ENCODE data around the gene ASIC4. TPM values are rescaled to one million over a fixed set of nuclear protein-coding genes. Genes with fewer than 3 reads are reported as not detected.

Gene ASIC4
- total and polyA plus RNA-seq, 9 of the 15 experiments (the other 6 are each of a cell fraction or from before 2014, with no cell fraction given), result 0.07 to 19.2 (median 4.8) TPM

GRCh38 chr2:219509780-219510511, 4.3 kb upstream of the ASIC4 start (continued):
- TF ChIP-seq, protein P1, sequence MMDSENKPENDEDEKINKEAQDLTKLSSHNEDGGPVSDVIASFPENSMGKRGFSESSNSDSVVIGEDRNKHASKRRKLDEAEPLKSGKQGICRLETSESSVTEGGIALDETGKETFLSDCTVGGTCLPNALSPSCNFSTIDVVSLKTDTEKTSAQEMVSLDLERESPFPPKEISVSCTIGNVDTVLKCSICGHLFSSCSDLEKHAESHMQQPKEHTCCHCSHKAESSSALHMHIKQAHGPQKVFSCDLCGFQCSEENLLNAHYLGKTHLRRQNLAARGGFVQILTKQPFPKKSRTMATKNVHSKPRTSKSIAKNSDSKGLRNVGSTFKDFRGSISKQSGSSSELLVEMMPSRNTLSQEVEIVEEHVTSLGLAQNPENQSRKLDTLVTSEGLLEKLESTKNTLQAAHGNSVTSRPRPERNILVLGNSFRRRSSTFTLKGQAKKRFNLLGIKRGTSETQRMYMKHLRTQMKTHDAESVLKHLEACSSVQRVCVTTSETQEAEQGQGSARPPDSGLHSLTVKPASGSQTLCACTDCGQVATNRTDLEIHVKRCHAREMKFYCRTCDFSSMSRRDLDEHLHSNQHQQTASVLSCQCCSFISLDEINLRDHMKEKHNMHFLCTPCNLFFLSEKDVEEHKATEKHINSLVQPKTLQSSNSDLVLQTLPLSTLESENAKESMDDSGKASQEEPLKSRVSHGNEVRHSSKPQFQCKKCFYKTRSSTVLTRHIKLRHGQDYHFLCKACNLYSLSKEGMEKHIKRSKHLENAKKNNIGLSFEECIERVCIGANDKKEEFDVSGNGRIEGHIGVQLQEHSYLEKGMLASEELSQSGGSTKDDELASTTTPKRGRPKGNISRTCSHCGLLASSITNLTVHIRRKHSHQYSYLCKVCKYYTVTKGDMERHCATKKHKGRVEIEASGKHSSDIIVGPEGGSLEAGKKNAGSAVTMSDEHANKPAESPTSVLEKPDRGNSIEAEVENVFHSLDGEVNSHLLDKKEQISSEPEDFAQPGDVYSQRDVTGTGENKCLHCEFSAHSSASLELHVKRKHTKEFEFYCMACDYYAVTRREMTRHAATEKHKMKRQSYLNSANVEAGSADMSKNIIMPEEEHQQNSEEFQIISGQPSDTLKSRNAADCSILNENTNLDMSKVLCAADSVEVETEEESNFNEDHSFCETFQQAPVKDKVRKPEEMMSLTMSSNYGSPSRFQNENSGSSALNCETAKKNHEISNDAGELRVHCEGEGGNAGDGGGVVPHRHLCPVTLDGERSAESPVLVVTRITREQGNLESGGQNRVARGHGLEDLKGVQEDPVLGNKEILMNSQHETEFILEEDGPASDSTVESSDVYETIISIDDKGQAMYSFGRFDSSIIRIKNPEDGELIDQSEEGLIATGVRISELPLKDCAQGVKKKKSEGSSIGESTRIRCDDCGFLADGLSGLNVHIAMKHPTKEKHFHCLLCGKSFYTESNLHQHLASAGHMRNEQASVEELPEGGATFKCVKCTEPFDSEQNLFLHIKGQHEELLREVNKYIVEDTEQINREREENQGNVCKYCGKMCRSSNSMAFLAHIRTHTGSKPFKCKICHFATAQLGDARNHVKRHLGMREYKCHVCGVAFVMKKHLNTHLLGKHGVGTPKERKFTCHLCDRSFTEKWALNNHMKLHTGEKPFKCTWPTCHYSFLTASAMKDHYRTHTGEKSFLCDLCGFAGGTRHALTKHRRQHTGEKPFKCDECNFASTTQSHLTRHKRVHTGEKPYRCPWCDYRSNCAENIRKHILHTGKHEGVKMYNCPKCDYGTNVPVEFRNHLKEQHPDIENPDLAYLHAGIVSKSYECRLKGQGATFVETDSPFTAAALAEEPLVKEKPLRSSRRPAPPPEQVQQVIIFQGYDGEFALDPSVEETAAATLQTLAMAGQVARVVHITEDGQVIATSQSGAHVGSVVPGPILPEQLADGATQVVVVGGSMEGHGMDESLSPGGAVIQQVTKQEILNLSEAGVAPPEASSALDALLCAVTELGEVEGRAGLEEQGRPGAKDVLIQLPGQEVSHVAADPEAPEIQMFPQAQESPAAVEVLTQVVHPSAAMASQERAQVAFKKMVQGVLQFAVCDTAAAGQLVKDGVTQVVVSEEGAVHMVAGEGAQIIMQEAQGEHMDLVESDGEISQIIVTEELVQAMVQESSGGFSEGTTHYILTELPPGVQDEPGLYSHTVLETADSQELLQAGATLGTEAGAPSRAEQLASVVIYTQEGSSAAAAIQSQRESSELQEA (IDR thresholded peaks at IDR 0.05; ENCODE audit: low read depth), result no peak
- TF ChIP-seq ZBTB7A (IDR thresholded peaks at IDR 0.05; ENCODE audit: borderline replicate concordance, control insufficient read depth, low read depth, low read length) (peak; percentile 95), LEF1 (IDR thresholded peaks at IDR 0.05) (peak; percentile 96), RCOR1 (IDR thresholded peaks at IDR 0.05; ENCODE audit: borderline replicate concordance in 1 of 2, low read depth in 2 of 2, low read length in 2 of 2) (peak; percentile 39 to 92; a peak in 3 of 4 replicates), WHSC1 (IDR thresholded peaks at IDR 0.05; ENCODE audit: low read length) (no peak), ZBTB2 (IDR thresholded peaks at IDR 0.05) (peak; percentile 83), HNRNPH1 (optimal IDR thresholded peaks at IDR 0.05; ENCODE audit: low read depth, low read length) (no peak), SOX6 (IDR thresholded peaks at IDR 0.05) (peak; percentile 73), CREB3 (tag; conservative IDR thresholded peaks at IDR 0.05; ENCODE audit: low read depth) (no peak), RUNX1 (IDR thresholded peaks at IDR 0.05; ENCODE audit: low read depth) (0 out of 2 replicates have a peak, but pooled peaks have one; percentile 82), XRCC3 (IDR thresholded peaks at IDR 0.05) (no peak), TAF1 (IDR thresholded peaks at IDR 0.05; ENCODE audit: control insufficient read depth, extremely low read depth, insufficient read depth, low read length, severe bottlenecking) (no peak), MBD2 (IDR thresholded peaks at IDR 0.05; ENCODE audit: borderline replicate concordance, low read depth) (peak; percentile 74), ZNF263 (CRISPR knock-in tag; IDR thresholded peaks at IDR 0.05; ENCODE audit: borderline replicate concordance) (no peak)

Data from K562 (cell line).